K562 (cell line): Measurements from ENCODE around the gene DPY30. TPM values are rescaled to one million over a fixed set of nuclear protein-coding genes. Genes with fewer than 3 reads are reported as not detected.

Experiments used
- ARID4B ChIP-seq: sonication (generic); formaldehyde crosslinking; IDR thresholded peaks from 2 replicates; pipeline ENCODE4 v1.8.0; 2022; ENCODE audit warnings: mild to moderate bottlenecking, missing genetic modification reagents
- ASH1L ChIP-seq: fragments of 450-650 bp; IDR thresholded peaks from 2 replicates; pipeline ENCODE4 v1.6.1; 2018; ENCODE audit warnings: borderline replicate concordance, mild to moderate bottlenecking, low read depth; ENCODE audit not compliant: partially characterized antibody
- CTCF ChIP-seq, 3 experiments: IDR thresholded peaks in 2 of 3; conservative IDR thresholded peaks in 1 of 3; 2 replicates each; pipeline ENCODE4 v1.5.1; 2011 to 2012; ENCODE audit warnings: low read length in 3 of 3, mild to moderate bottlenecking in 3 of 3, control low read depth in 2 of 3, improper control_type of control experiment in 1 of 3, inconsistent platforms in 1 of 3, low read depth in 1 of 3, mixed read lengths in 1 of 3, moderate library complexity in 1 of 3; ENCODE audit not compliant: insufficient read depth in 2 of 3
- E2F1 ChIP-seq: sonication (generic); formaldehyde crosslinking; IDR thresholded peaks from 2 replicates; pipeline ENCODE4 v1.8.1; 2023; ENCODE audit warnings: mild to moderate bottlenecking, missing genetic modification reagents, moderate library complexity
- FOSL1 ChIP-seq: fragments of 200-800 bp; sonication (Bioruptor generic); conservative IDR thresholded peaks from 2 replicates; pipeline ENCODE4 v1.6.1; 2016; ENCODE audit warnings: missing genetic modification characterization, missing compliant biosample characterization
- GABPB1 ChIP-seq: sonication (generic); formaldehyde crosslinking; IDR thresholded peaks from 2 replicates; pipeline ENCODE4 v1.8.0; 2022; ENCODE audit warnings: mild to moderate bottlenecking, missing genetic modification reagents
- IRF9 ChIP-seq: fragments of 450-650 bp; IDR thresholded peaks from 2 replicates; pipeline ENCODE4 v1.6.1; 2016; ENCODE audit warnings: missing biosample characterization, missing genetic modification characterization
- OTX1 ChIP-seq: fragments of 450-650 bp; formaldehyde crosslinking; IDR thresholded peaks from 2 replicates; pipeline ENCODE4 v1.4.0; 2022; ENCODE audit warnings: mild to moderate bottlenecking
- RAD51 ChIP-seq: fragments of 450-650 bp; IDR thresholded peaks from 2 replicates; pipeline ENCODE4 v1.7.1; 2016; ENCODE audit warnings: low read depth, mild to moderate bottlenecking, borderline replicate concordance
- SAP30 ChIP-seq: fragments of 200-600 bp; sonication (generic); IDR thresholded peaks from 2 replicates; pipeline ENCODE4 v1.6.1; 2012; ENCODE audit warnings: borderline replicate concordance, low read depth, mild to moderate bottlenecking, moderate library complexity, low read length, control low read depth, inconsistent platforms; ENCODE audit not compliant: insufficient read depth, poor library complexity, severe bottlenecking
- SIN3A ChIP-seq, 2 experiments: fragments of 150-350 bp in 1 of 2; IDR thresholded peaks; 2 replicates each; pipeline ENCODE4 v1.6.1; 2011 to 2016; ENCODE audit warnings: borderline replicate concordance in 2 of 2, low read depth in 2 of 2, low read length in 2 of 2, mild to moderate bottlenecking in 2 of 2, moderate library complexity in 2 of 2; ENCODE audit not compliant: control insufficient read depth in 1 of 2
- TRIM24 ChIP-seq, 2 experiments: fragments of 450-650 bp; IDR thresholded peaks; 2 replicates each; pipeline ENCODE4 v1.6.1; 2016
- ZFX ChIP-seq: sonication (generic); formaldehyde crosslinking; IDR thresholded peaks from 2 replicates; pipeline ENCODE4 v1.8.0; 2022; ENCODE audit warnings: mild to moderate bottlenecking, missing genetic modification reagents, moderate library complexity
- ZNF232 ChIP-seq: sonication (generic); formaldehyde crosslinking; IDR thresholded peaks from 2 replicates; pipeline ENCODE4 v1.8.0; 2022; ENCODE audit warnings: mild to moderate bottlenecking, missing genetic modification reagents
- ZNF583 ChIP-seq: fragments of 250-450 bp; sonication (Bioruptor Pico); IDR thresholded peaks from 2 replicates; pipeline ENCODE4 v1.4.0; 2020
- polyA plus RNA-seq, 8 experiments: library from polyadenylated mRNA; depleted of rRNA in 4 of 8; stranded (reverse) in 5 of 8; unstranded in 3 of 8; fragments of >200 nt; fragmentation: Nextera tagmentation in 2 of 8; fragmentation: Illumina TruSeq in 1 of 8; extraction: Ambion mirVana in 2 of 8; extraction: Trizol in 1 of 8; gene quantifications; 2 replicates each; pipeline versions ENCODE4 v1.2.1 to v1.2.3, GENCODE V29; 2011 to 2014; ENCODE audit warnings: inconsistent platforms in 1 of 8, missing spikeins in 1 of 8
- total RNA-seq, 7 experiments: library from RNA; depleted of rRNA in 6 of 7; stranded (reverse); fragments of >200 nt in 6 of 7; fragmentation: Illumina TruSeq in 2 of 7; extraction: Trizol in 2 of 7; gene quantifications; 2 replicates each; pipeline versions ENCODE4 v1.2.1 to v1.2.3, GENCODE V29; 2011 to 2021; ENCODE audit warnings: low replicate concordance in 1 of 7

Gene DPY30
- total and polyA plus RNA-seq, 9 of the 15 experiments (the other 6 are each of a cell fraction or from before 2014, with no cell fraction given), result 64.6 to 402 (median 116) TPM

- no peak for TF ChIP-seq FOSL1 (tag)
- peak; percentile 68 for TF ChIP-seq ARID4B (CRISPR knock-in tag)
- no peak for TF ChIP-seq IRF9
- TF ChIP-seq ASH1L, result no peak
- TF ChIP-seq ZNF232, result 0 out of 2 replicates have a peak, but pooled peaks have one; percentile 27
- no peak for TF ChIP-seq E2F1 (CRISPR knock-in tag)
- TF ChIP-seq OTX1, result no peak
- TF ChIP-seq RAD51, result no peak
- peak; percentile 48; the same call in 1 of the 2 replicates for TF ChIP-seq GABPB1 (CRISPR knock-in tag)
- no peak for TF ChIP-seq TRIM24 (IDR thresholded peaks at IDR 0.05)
- TF ChIP-seq ZFX (CRISPR knock-in tag), result peak; percentile 59
- TF ChIP-seq CTCF (IDR thresholded peaks at IDR 0.05 in 2 of 3, conservative IDR thresholded peaks at IDR 0.05 in 1 of 3; ENCODE audit: insufficient read depth in 2 of 3, low read depth in 1 of 3, low read length in 3 of 3), result no peak
- peak in 1 of 2 experiments; percentile 45; a peak in 2 of 4 replicates for TF ChIP-seq SIN3A (IDR thresholded peaks at IDR 0.05; ENCODE audit: borderline replicate concordance in 2 of 2, control insufficient read depth in 1 of 2, low read depth in 2 of 2, low read length in 2 of 2)
- peak; percentile 84 for TF ChIP-seq SAP30
- TF ChIP-seq ZNF583, result no peak
Observed at GRCh38 chr2:32009516-32010256, 29.9 kb downstream of the DPY30 start (continued).
